GM18517 (cell line): Measurements from ENCODE around the gene GTSF1L.
"Not testable (repeated sequence)": the region's sequence is repeated elsewhere in the genome, so short reads cannot be mapped to it uniquely, and the experiment has no call there.

ENCODE experiments used
- ATAC-seq: cut with Tn5 transposase; IDR thresholded peaks from one replicate; pipeline ENCODE4 v1.9.1; 2021; ENCODE audit warnings: mild to moderate bottlenecking, moderate library complexity; ENCODE audit not compliant: unreplicated experiment

The GTSF1L gene

GRCh38 chr20:43726811-43727338, at the start of gene GTSF1L:
TSS of gene GTSF1L (minus strand) at chr20:43727002. CDS start at chr20:43726694, 308 bp downstream.
- no peak for ATAC-seq

- no peak for ATAC-seq
These were observed 48.0 kb upstream of the GTSF1L start for GRCh38 chr20:43774754-43775153.

GRCh38 chr20:43771503-43772190, 44.8 kb upstream of the GTSF1L start:
- no peak for ATAC-seq

GRCh38 chr20:43770342-43770741, 43.5 kb upstream of the GTSF1L start:
- ATAC-seq, result no peak

- ATAC-seq, result no peak
These were observed 41.1 kb upstream of the GTSF1L start for GRCh38 chr20:43767686-43768474.

GRCh38 chr20:43766917-43767316, 40.1 kb upstream of the GTSF1L start:
- ATAC-seq, result no peak

GRCh38 chr20:43766385-43766784, 39.6 kb upstream of the GTSF1L start:
- ATAC-seq, result no peak

GRCh38 chr20:43765916-43766315, 39.1 kb upstream of the GTSF1L start:
- ATAC-seq, result no peak

- no peak for ATAC-seq
These were observed 36.1 kb upstream of the GTSF1L start for GRCh38 chr20:43762911-43763310.

GRCh38 chr20:43761386-43762340, 34.9 kb upstream of the GTSF1L start:
- no peak for ATAC-seq

GRCh38 chr20:43757888-43758287, 31.1 kb upstream of the GTSF1L start:
- ATAC-seq, result not testable (repeated sequence)

- ATAC-seq, result no peak
These were observed 29.0 kb upstream of the GTSF1L start for GRCh38 chr20:43755851-43756250.

- ATAC-seq, result no peak
These were observed 28.6 kb upstream of the GTSF1L start for GRCh38 chr20:43755390-43755789.

- ATAC-seq, result peak; percentile 55
These were observed 25.9 kb upstream of the GTSF1L start for GRCh38 chr20:43752561-43753301.

GRCh38 chr20:43752051-43752360, 25.2 kb upstream of the GTSF1L start:
- no peak for ATAC-seq

GRCh38 chr20:43751167-43752050, 24.6 kb upstream of the GTSF1L start:
- ATAC-seq, result peak; percentile 83

- ATAC-seq, result peak; percentile 1
These were observed 24.0 kb upstream of the GTSF1L start for GRCh38 chr20:43750774-43751166.

- no peak for ATAC-seq
These were observed 23.0 kb upstream of the GTSF1L start for GRCh38 chr20:43749734-43750294.

- ATAC-seq, result no peak
These were observed 21.5 kb upstream of the GTSF1L start for GRCh38 chr20:43748274-43748673.
